Esophagus squamous epithelium (tissue), 4 donors: ENCODE data around the gene COQ9.

Experiments used
- POLR2A ChIP-seq, 4 donors: fragments of 450-650 bp; IDR thresholded peaks; one replicate each; pipeline ENCODE4 v1.6.1; 2017; ENCODE audit warnings: antibody characterized with exemption in 4 of 4, mild to moderate bottlenecking in 4 of 4, moderate library complexity in 3 of 4
- TF ChIP-seq, protein P1 (sequence below), 6 experiments: fragments of 450-650 bp in 4 of 6; fragments of 200-600 bp in 2 of 6; sonication (generic) in 2 of 6; IDR thresholded peaks; one replicate each; pipeline ENCODE4 v1.5.1; 2016 to 2019; ENCODE audit warnings: antibody characterized with exemption in 6 of 6, mild to moderate bottlenecking in 4 of 6, moderate library complexity in 4 of 6

DNA sequence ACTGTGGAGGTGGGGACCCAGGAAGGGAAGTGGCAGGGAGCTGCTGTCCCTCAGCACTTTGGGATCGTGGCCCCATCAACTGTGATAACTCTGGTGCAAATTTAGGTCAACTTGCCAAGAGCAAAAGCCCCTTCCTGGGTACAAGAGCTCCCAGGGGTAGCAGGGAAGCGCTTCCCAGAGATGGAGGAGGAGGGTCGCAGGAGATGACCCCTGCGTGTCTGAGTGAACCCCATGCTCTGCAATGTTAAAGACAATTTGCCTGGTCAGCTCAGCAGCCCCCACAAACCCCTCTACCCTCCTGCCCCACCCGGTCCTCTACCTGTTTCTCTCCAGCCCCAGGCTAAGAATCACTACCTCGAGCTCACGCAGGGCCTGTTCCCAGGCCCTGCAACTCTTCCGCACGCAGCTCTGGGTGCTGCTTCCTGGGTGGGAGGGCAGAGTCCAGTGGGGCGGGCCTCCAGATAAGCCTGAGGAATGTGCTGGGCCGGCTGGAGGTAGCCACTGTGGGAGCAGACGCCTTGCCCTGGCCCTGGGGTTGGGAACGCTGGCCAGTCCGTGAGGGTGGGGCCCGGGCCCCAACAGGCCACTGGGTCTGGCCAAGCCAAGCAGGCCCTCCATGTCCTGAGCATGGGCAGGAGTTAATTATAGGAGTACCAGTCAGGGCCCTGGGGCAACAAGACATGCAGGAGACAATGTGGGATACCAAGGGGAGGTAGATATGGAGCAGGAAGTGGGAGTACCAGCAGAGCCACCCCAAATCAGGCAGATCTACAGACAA is 32.9 kb downstream of the COQ9 start:
- TF ChIP-seq, protein P1, sequence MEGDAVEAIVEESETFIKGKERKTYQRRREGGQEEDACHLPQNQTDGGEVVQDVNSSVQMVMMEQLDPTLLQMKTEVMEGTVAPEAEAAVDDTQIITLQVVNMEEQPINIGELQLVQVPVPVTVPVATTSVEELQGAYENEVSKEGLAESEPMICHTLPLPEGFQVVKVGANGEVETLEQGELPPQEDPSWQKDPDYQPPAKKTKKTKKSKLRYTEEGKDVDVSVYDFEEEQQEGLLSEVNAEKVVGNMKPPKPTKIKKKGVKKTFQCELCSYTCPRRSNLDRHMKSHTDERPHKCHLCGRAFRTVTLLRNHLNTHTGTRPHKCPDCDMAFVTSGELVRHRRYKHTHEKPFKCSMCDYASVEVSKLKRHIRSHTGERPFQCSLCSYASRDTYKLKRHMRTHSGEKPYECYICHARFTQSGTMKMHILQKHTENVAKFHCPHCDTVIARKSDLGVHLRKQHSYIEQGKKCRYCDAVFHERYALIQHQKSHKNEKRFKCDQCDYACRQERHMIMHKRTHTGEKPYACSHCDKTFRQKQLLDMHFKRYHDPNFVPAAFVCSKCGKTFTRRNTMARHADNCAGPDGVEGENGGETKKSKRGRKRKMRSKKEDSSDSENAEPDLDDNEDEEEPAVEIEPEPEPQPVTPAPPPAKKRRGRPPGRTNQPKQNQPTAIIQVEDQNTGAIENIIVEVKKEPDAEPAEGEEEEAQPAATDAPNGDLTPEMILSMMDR (IDR thresholded peaks at IDR 0.05): no peak
- TF ChIP-seq POLR2A (IDR thresholded peaks at IDR 0.05): no peak
